Lung (tissue), 12 donors: Measurements from ENCODE around the gene EME2. TPM values are rescaled to one million over a fixed set of nuclear protein-coding genes. Genes with fewer than 3 reads are reported as not detected.

Source experiments
- ATAC-seq: fragments of 200-7000 bp; cut with Tn5 transposase; one replicate; pipeline ENCODE4 v1.9.1; 2020; ENCODE audit warnings: moderate number of reproducible peaks; ENCODE audit not compliant: insufficient read depth, low FRiP score
- DNase-seq, 3 donors: peaks; one replicate each; pipeline ENCODE4 v3.0.0-alpha.2; 2013 to 2017
- H3K27ac ChIP-seq, 2 donors: one replicate each; pipeline ENCODE4 v1.5.1; 2013; ENCODE audit warnings: mild to moderate bottlenecking in 2 of 2, moderate library complexity in 2 of 2, control low read depth in 1 of 2, inconsistent platforms in 1 of 2, low read depth in 1 of 2, low read length in 1 of 2
- H3K27me3 ChIP-seq, 3 donors: one replicate each; pipeline ENCODE4 v1.5.1; 2013; ENCODE audit warnings: low read length in 2 of 3; ENCODE audit not compliant: control insufficient read depth in 3 of 3, insufficient read depth in 3 of 3
- H3K36me3 ChIP-seq, 4 donors: one replicate each; pipeline ENCODE4 v1.5.1; 2013; ENCODE audit warnings: low read length in 4 of 4, mild to moderate bottlenecking in 1 of 4, moderate library complexity in 1 of 4; ENCODE audit not compliant: control insufficient read depth in 4 of 4, insufficient read depth in 4 of 4
- H3K4me1 ChIP-seq, 5 donors: one replicate each; pipeline ENCODE4 v1.5.1; 2013; ENCODE audit warnings: low read length in 5 of 5, mild to moderate bottlenecking in 2 of 5, moderate library complexity in 1 of 5; ENCODE audit not compliant: control insufficient read depth in 5 of 5, insufficient read depth in 5 of 5
- H3K4me3 ChIP-seq: one replicate; pipeline ENCODE4 v1.5.1; 2013; ENCODE audit warnings: mild to moderate bottlenecking, control low read depth, moderate library complexity
- H3K9ac ChIP-seq, 2 donors: one replicate each; pipeline ENCODE4 v1.5.1; 2013; ENCODE audit warnings: low read length in 2 of 2, control low read depth in 1 of 2; ENCODE audit not compliant: insufficient read depth in 1 of 2
- H3K9me3 ChIP-seq, 4 donors: one replicate each; pipeline ENCODE4 v1.5.1; 2013; ENCODE audit warnings: low read length in 3 of 4, mild to moderate bottlenecking in 1 of 4, moderate library complexity in 1 of 4; ENCODE audit not compliant: control insufficient read depth in 4 of 4, insufficient read depth in 3 of 4
- WGBS, 2 donors: extraction: QIAGEN DNeasy Blood & Tissue Kit; methylation state at CpG; one replicate each; pipeline ENCODE4 v1.1.7; 2013; 5-methylcytosine and 5-hydroxymethylcytosine counted together
- polyA plus RNA-seq, 2 donors: library from polyadenylated mRNA; stranded (reverse); fragments of 200-250 nt; gene quantifications; one replicate each; pipeline ENCODE4 v1.2.1, GENCODE V29; 2013
- total RNA-seq, 2 donors: library from RNA; depleted of rRNA in 1 of 2; stranded (reverse); fragments of >200 nt in 1 of 2; gene quantifications; one replicate each; pipeline ENCODE4 v1.2.1, GENCODE V29; 2014 to 2021
- TF ChIP-seq, protein P1 (sequence below): IDR thresholded peaks from 2 replicates; pipeline ENCODE4 v1.5.1; 2012; ENCODE audit warnings: mild to moderate bottlenecking; ENCODE audit errors: control extremely low read depth, extremely low read depth
- donor health status: control.
- donor health status: control.
- donor health status: Bipolar disorder and iron deficiency.
- donor health status: healthy.
- donor health status: DM: yes; HTN: yes; CAD: no.

EME2 gene
- total and polyA plus RNA-seq, 4 donors: 8.6 to 30.2 (median 9.8) TPM

DNA sequence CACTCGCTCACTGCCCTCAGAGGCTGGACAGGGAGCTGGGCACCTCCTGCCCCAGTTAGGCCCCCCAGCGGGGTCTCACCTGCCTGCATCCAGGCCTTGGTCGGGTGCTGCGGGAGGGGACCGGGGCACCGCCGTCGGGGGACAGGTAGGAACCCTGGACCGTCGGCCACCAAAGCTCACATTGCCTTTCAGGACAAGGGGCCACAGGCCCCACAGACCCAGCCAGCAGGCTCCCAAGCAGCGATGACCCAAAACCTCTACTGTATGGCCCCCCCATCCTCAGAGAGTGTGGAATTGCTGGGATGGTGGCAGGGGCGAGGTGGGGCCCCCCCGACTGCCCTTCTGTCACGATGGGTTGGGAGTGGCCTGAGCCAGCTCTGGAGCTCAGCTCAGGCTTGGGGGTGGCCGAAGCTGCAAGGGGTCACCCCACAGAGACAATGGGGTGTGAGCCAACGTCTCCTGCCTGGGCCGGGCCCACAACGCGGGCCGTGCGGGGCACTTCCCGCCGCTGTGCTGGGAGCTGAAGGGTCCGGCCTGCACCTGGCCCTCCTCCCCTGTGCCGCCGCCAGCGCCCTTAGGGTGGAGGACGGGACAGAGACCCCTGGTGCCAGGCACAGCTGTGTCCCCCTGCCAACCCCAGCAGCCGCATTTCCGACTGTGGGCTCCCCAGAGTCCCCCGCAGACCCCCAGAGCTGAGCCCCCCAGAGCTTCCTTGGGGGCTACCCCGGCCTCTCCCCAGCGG lies 20.4 kb downstream of the EME2 start:
- 82 to 85% methylated on average over 31 to 33 of the region's 33 CpGs for WGBS, 2 donors
- Histone ChIP-seq H3K36me3 (peaks cover 0 to 40% (median 0%) of the 10 kb centered on the region in 4 donors), H3K27ac (peak overlapping the region in 1 of 2 donors; percentile 44), H3K9me3 (peaks cover 0 to 4% (median 0%) of the 10 kb centered on the region in 4 donors), H3K4me3 (no peak overlapping the region), H3K27me3 (no peaks in the 10 kb centered on the region), H3K4me1 (peaks cover 0 to 12% (median 0%) of the 10 kb centered on the region in 5 donors), H3K9ac (no peak overlapping the region)
- no peak for DNase-seq
- ATAC-seq: no peak
- TF ChIP-seq, protein P1, sequence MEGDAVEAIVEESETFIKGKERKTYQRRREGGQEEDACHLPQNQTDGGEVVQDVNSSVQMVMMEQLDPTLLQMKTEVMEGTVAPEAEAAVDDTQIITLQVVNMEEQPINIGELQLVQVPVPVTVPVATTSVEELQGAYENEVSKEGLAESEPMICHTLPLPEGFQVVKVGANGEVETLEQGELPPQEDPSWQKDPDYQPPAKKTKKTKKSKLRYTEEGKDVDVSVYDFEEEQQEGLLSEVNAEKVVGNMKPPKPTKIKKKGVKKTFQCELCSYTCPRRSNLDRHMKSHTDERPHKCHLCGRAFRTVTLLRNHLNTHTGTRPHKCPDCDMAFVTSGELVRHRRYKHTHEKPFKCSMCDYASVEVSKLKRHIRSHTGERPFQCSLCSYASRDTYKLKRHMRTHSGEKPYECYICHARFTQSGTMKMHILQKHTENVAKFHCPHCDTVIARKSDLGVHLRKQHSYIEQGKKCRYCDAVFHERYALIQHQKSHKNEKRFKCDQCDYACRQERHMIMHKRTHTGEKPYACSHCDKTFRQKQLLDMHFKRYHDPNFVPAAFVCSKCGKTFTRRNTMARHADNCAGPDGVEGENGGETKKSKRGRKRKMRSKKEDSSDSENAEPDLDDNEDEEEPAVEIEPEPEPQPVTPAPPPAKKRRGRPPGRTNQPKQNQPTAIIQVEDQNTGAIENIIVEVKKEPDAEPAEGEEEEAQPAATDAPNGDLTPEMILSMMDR: no peak

DNA sequence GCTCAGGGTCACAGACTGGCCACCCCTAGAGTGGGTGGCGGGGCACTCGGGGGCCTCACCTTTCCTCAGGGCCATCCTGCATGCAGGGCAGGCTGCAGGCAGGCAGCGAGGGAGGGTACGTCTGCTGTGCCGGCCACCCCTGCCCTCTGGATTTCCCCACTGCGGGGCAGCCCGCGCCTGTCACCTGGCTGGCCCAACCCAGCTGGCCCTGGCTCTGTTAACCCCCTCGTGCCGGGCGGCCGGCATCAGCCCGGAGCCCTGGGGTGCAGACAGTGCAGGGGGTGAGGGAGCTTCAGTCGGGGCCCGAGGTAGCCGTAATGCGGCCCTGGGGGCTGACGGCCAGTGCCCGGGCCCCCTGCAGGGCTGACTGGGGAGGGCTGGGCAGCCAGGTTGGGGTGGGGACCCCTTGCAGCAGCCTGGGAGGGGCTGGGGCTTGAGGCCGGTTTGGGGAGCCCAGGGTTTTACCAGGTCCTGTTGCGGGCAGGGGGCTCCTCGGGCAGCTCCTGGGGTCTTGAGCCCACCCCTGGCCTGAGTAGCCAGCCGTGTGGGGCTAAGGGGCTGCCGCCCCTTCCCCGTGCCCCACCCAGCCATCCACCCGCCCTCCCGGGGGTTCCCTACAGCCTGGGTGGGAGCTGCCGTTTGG lies 21.1 kb downstream of the EME2 start, which contains the start of gene IGFALS:
IGFALS (minus strand) TSS at position 128 of the 643 bp plus-strand sequence; CDS start at position 75, 53 bp downstream.
- TF ChIP-seq, protein P1: no peak
- Histone ChIP-seq H3K36me3 (peaks cover 0 to 33% (median 0%) of the 10 kb centered on the region in 4 donors), H3K9ac (no peak within 1 kb of the TSS), H3K4me3 (no peak within 1 kb of the TSS), H3K4me1 (peaks cover 0 to 12% (median 0%) of the 10 kb centered on the region in 5 donors), H3K9me3 (peaks cover 0 to 8% (median 1%) of the 10 kb centered on the region in 4 donors), H3K27ac (peak within 1 kb of the TSS in 1 of 2 donors; percentile 44), H3K27me3 (no peaks in the 10 kb centered on the region)
- DNase-seq (no peak), ATAC-seq (no peak)
- 50 to 76% methylated on average over 25 to 28 of the region's 28 CpGs for WGBS, 2 donors

DNA sequence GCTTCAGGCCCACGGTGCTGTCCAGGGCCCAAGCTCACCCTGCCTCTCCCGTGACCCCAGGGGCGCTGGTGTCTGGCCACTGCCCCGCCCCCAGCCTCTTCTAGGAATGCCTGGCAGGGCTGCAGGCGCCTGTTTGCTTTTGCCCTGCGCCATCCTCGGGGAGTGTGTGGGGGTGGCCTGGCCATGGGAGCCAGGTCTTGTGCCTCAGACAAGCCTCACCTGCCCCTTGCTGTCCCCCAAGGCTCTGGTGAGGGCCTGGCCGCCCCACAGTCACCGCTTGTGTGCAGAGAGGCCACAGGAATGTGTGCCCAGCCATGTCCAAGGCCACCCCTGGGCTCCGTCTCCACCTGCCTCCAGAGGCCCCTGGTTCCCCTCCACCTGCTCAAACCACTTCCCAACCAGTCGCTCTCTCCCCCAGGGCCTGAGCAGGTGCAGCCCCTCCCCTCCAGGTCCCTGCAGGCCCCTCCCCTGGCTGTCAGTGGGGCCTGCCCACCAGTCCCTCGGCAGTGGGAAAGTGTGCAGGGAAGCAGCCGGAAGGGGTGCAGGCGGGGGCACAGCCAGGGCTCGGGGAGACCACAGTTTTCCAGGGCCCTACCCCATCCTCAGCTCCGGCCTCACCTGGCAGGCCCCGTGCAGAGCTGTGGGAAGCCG lies 21.7 kb downstream of the EME2 start:
- H3K27ac ChIP-seq: peak overlapping the region in 1 of 2 donors; percentile 17

More for the DNA sequence above, 21.7 kb downstream of the EME2 start:
- no peak overlapping the region for H3K4me3 ChIP-seq
- peaks cover 0 to 9% (median 1%) of the 10 kb centered on the region in 4 donors for H3K9me3 ChIP-seq
- WGBS, 2 donors: 57 to 72% methylated on average over 15 to 18 of the region's 18 CpGs
- no peak overlapping the region for H3K9ac ChIP-seq
- H3K36me3 ChIP-seq: peaks cover 0 to 27% (median 0%) of the 10 kb centered on the region in 4 donors
- peak; percentile 21 for ATAC-seq
- DNase-seq: peak in 2 of 3 donors; percentile 51 to 63
- H3K27me3 ChIP-seq: no peaks in the 10 kb centered on the region
- TF ChIP-seq, protein P1: no peak
- peaks cover 0 to 12% (median 0%) of the 10 kb centered on the region in 5 donors for H3K4me1 ChIP-seq
